Measurements from ENCODE around the gene PFDN4.

DNA sequence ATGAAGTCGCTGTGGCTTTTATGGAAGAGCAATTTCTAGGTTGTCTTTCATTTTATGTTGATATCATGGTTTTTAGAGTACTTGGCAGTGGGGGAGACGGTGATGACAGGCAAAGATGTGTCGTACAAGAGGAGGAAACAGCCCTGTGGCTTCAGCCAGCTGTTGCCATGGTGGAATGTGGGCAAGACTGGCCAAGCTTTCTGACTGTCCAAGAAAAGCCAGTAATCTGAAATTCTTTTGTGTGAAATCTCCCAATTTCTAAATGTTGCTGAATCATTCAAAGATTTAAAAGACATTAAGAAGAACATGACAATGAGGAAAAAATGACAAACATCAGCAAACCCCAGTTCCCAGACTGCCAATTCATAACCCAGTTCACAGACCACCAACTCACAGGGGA is 23.1 kb downstream of the PFDN4 start:
- no peak for TF ChIP-seq CTCF (IDR thresholded peaks at IDR 0.05)
- no peak for TF ChIP-seq EP300 (IDR thresholded peaks at IDR 0.05)
- no peak for TF ChIP-seq POLR2A (IDR thresholded peaks at IDR 0.05)

All from tibial nerve (tissue), 4 donors.